Sciatic nerve (tissue), 2 donors: Measurements from ENCODE around the gene LRRC73. TPM values are rescaled to one million over a fixed set of nuclear protein-coding genes. Genes with fewer than 3 reads are reported as not detected.
"Not testable (repeated sequence)": the region's sequence is repeated elsewhere in the genome, so short reads cannot be mapped to it uniquely, and the experiment has no call there.

Experiments
- ATAC-seq: fragments of 200-7000 bp; cut with Tn5 transposase; one replicate; pipeline ENCODE4 v1.9.1; 2020; ENCODE audit warnings: mild to moderate bottlenecking, moderate library complexity
- DNase-seq: peaks from one replicate; pipeline ENCODE4 v3.0.0-alpha.2; 2020; ENCODE audit warnings: low spot score
- intact Hi-C: fragments of 100-400 bp; cut with DNase I; formaldehyde crosslinking; loops from one replicate; pipeline ENCODE4 v1.14.2; 2022
- total RNA-seq: library from RNA; stranded (reverse); fragmentation: NEBNext Ultra II Directional; extraction: Animal tissue kit (Norgen Biotek cat#: 25700); gene quantifications from one replicate; pipeline ENCODE4 v1.2.1, GENCODE V29; 2021
- donor health status: DM: no; HTN: no; CAD: no.
- donor health status: DM: no; HTN: no; CAD: no.

Gene LRRC73
- total RNA-seq, 1 donor from 2014 or later: 1.2 TPM

- intact Hi-C loops: no loop called here
- ATAC-seq: no peak
- DNase-seq: no peak
These were observed 38.7 kb downstream of the LRRC73 start for GRCh38 chr6:43471399-43471798.

- intact Hi-C loops: no loop called here
- DNase-seq (no peak), ATAC-seq (no peak)
These were observed 40.2 kb downstream of the LRRC73 start for GRCh38 chr6:43469947-43470346.

- DNase-seq (no peak), ATAC-seq (no peak)
- intact Hi-C loops: no loop called here
These were observed 41.1 kb downstream of the LRRC73 start for GRCh38 chr6:43468748-43469681.

- DNase-seq: no peak
- ATAC-seq: no peak
- intact Hi-C loops: no loop called here
These were observed 41.9 kb downstream of the LRRC73 start for GRCh38 chr6:43468240-43468639.

GRCh38 chr6:43467752-43468151, 42.4 kb downstream of the LRRC73 start:
- ATAC-seq (no peak), DNase-seq (no peak)
- intact Hi-C loops: no loop called here

GRCh38 chr6:43467265-43467664, 42.9 kb downstream of the LRRC73 start:
- intact Hi-C loops, DNase-seq, ATAC-seq: not testable (repeated sequence)

GRCh38 chr6:43465948-43466347, 44.2 kb downstream of the LRRC73 start:
- DNase-seq: no peak
- intact Hi-C loops: no loop called here
- no peak for ATAC-seq

- intact Hi-C loops: no loop called here
These were observed 45.8 kb downstream of the LRRC73 start for GRCh38 chr6:43464337-43464736.

GRCh38 chr6:43461936-43462335, 48.2 kb downstream of the LRRC73 start:
- ATAC-seq: no peak

More at GRCh38 chr6:43464337-43464736, 45.8 kb downstream of the LRRC73 start:
- ATAC-seq (no peak), DNase-seq (no peak)

GRCh38 chr6:43460032-43460431, 50.1 kb downstream of the LRRC73 start:
- DNase-seq (no peak), ATAC-seq (no peak)
- intact Hi-C loops: no loop called here

More at GRCh38 chr6:43461936-43462335, 48.2 kb downstream of the LRRC73 start:
- DNase-seq: no peak
- intact Hi-C loops: no loop called here

- no peak for ATAC-seq
- intact Hi-C loops: no loop called here
- DNase-seq: no peak
These were observed 50.6 kb downstream of the LRRC73 start for GRCh38 chr6:43459535-43459934.

- intact Hi-C loops, ATAC-seq, DNase-seq: not testable (repeated sequence)
These were observed 52.0 kb downstream of the LRRC73 start for GRCh38 chr6:43458154-43458553.

GRCh38 chr6:43457643-43458042, 52.5 kb downstream of the LRRC73 start:
- intact Hi-C loops: no loop called here
- no peak for ATAC-seq
- DNase-seq: no peak

Other genes starting within 250 kb of the LRRC73 start
- gene SLC22A7, start 212.1 kb downstream of the LRRC73 start, total RNA-seq: not detected
- 3.8 TPM for gene CRIP3, start 201.5 kb downstream of the LRRC73 start, total RNA-seq
- 26.6 TPM for gene ZNF318, start 140.7 kb downstream of the LRRC73 start, total RNA-seq
- gene ABCC10, start 82.8 kb downstream of the LRRC73 start, total RNA-seq: 31.7 TPM
- 0.45 TPM for gene DLK2, start 54.8 kb downstream of the LRRC73 start, total RNA-seq
- 36.9 TPM for gene TJAP1, start 32.8 kb downstream of the LRRC73 start, total RNA-seq
- 66.7 TPM for gene YIPF3, start 6.6 kb upstream of the LRRC73 start, total RNA-seq
- gene POLR1C, start 6.7 kb upstream of the LRRC73 start, total RNA-seq: 30.3 TPM
- 33.5 TPM for gene XPO5, start 65.7 kb upstream of the LRRC73 start, total RNA-seq
- gene POLH, start 65.8 kb upstream of the LRRC73 start, total RNA-seq: 14.6 TPM
- 60.6 TPM for gene GTPBP2, start 118.9 kb upstream of the LRRC73 start, total RNA-seq
- gene MAD2L1BP, start 125.5 kb upstream of the LRRC73 start, total RNA-seq: 16.8 TPM
- 0.49 TPM for gene RSPH9, start 134.7 kb upstream of the LRRC73 start, total RNA-seq
- gene MRPS18A, start 177.4 kb upstream of the LRRC73 start, total RNA-seq: 29.7 TPM